ENCODE measurements around the gene ACSM3.
"Not testable (repeated sequence)": the region's sequence is repeated elsewhere in the genome, so short reads cannot be mapped to it uniquely, and the experiment has no call there.

The ACSM3 gene

GRCh38 chr16:20755799-20756198 lies 8.0 kb upstream of the ACSM3 start:
- DNase-seq, result not testable (repeated sequence)

- no peak for DNase-seq
These were observed 3.5 kb upstream of the ACSM3 start for GRCh38 chr16:20760346-20760745.

GRCh38 chr16:20761175-20761574 lies 2.6 kb upstream of the ACSM3 start:
- DNase-seq, result no peak

- no peak for DNase-seq
These were observed 1.2 kb upstream of the ACSM3 start for GRCh38 chr16:20762404-20763123.

GRCh38 chr16:20764448-20764847 lies 634 bp downstream of the ACSM3 start:
- DNase-seq, result not testable (repeated sequence)

GRCh38 chr16:20765732-20766131 lies 1.9 kb downstream of the ACSM3 start:
- DNase-seq, result no peak

- DNase-seq, result no peak
These were observed 2.5 kb downstream of the ACSM3 start for GRCh38 chr16:20766294-20766693.

GRCh38 chr16:20767577-20767976 lies 3.8 kb downstream of the ACSM3 start:
- DNase-seq, result no peak

GRCh38 chr16:20768121-20768520 lies 4.3 kb downstream of the ACSM3 start:
- no peak for DNase-seq

GRCh38 chr16:20768818-20769217 lies 5.0 kb downstream of the ACSM3 start:
- DNase-seq, result no peak

- no peak for DNase-seq
These were observed 9.9 kb downstream of the ACSM3 start for GRCh38 chr16:20773679-20774078.

GRCh38 chr16:20774703-20775362 lies 11.0 kb downstream of the ACSM3 start:
- DNase-seq, result peak; percentile 47

- no peak for DNase-seq
These were observed 17.9 kb downstream of the ACSM3 start for GRCh38 chr16:20781697-20782096.

GRCh38 chr16:20782470-20782869 lies 18.7 kb downstream of the ACSM3 start:
- no peak for DNase-seq

- DNase-seq, result no peak
These were observed 20.4 kb downstream of the ACSM3 start for GRCh38 chr16:20784204-20784603.

- DNase-seq, result no peak
These were observed 25.3 kb downstream of the ACSM3 start for GRCh38 chr16:20789130-20789529.

GRCh38 chr16:20791923-20792612 lies 28.3 kb downstream of the ACSM3 start:
- no peak for DNase-seq

GRCh38 chr16:20798364-20798763 lies 34.5 kb downstream of the ACSM3 start:
- no peak for DNase-seq

- no peak for DNase-seq
These were observed 35.8 kb downstream of the ACSM3 start for GRCh38 chr16:20799599-20799998.

GRCh38 chr16:20801278-20801677 lies 37.5 kb downstream of the ACSM3 start:
- no peak for DNase-seq

GRCh38 chr16:20803192-20803560 lies 39.4 kb downstream of the ACSM3 start:
- DNase-seq, result no peak

- no peak for DNase-seq
These were observed 39.9 kb downstream of the ACSM3 start for GRCh38 chr16:20803561-20804214.

GRCh38 chr16:20805684-20806167 lies 41.9 kb downstream of the ACSM3 start:
- DNase-seq, result not testable (repeated sequence)
